Endothelial cell of umbilical vein (primary cell): ENCODE results near the gene ANKS6. TPM values are rescaled to one million over a fixed set of nuclear protein-coding genes. Genes with fewer than 3 reads are reported as not detected.

Experiments used
- BruUV-seq: library from RNA; stranded (reverse); fragments of 400-500 nt; replicated peaks from 2 replicates; lab custom pipeline; 2021; lab: Mats Ljungman, UMichigan
- CTCF ChIA-PET: fragments of 300-600, 350-600 bp; sonication (Branson Sonifier 250); formaldehyde crosslinking; loops from one replicate; lab custom pipeline; 2021; ENCODE audit warnings: antibody characterized with exemption, inconsistent platforms; lab: Charles Lee
- POLR2A ChIA-PET: fragments of 300-600, 350-600 bp; sonication (Branson Sonifier 250); formaldehyde crosslinking; loops from one replicate; lab custom pipeline; 2021; ENCODE audit warnings: antibody characterized with exemption, inconsistent platforms; lab: Charles Lee
- DNase-seq: peaks from one replicate; pipeline ENCODE4 v3.0.0-alpha.2; 2011; ENCODE audit warnings: low read depth, low spot score
- FAIRE-seq: peaks from 2 replicates; lab custom pipeline; 2011; peaks lifted over from hg19 to GRCh38; lab: Jason Lieb, UNC
- H2AFZ ChIP-seq: 2 replicates; pipeline ENCODE4 v1.6.0; 2012; ENCODE audit warnings: low read depth, low read length, control low read depth, inconsistent platforms
- H3K27ac ChIP-seq: 2 replicates; pipeline ENCODE4 v1.5.1; 2011; ENCODE audit warnings: low read depth, mild to moderate bottlenecking, control low read depth, low read length, moderate library complexity; ENCODE audit not compliant: insufficient read depth
- H3K27me3 ChIP-seq, 2 experiments: 2 replicates each; pipeline versions ENCODE4 v1.6.0 to v1.6.1; 2011; ENCODE audit warnings: low read length in 2 of 2, mixed read lengths in 1 of 2; ENCODE audit not compliant: control insufficient read depth in 2 of 2, insufficient read depth in 2 of 2
- H3K36me3 ChIP-seq, 2 experiments: 2 replicates in 1 of 2; 3 replicates in 1 of 2; pipeline ENCODE4 v1.5.1; 2011; ENCODE audit warnings: low read length in 2 of 2, mild to moderate bottlenecking in 1 of 2, moderate library complexity in 1 of 2; ENCODE audit not compliant: control insufficient read depth in 2 of 2, insufficient read depth in 2 of 2; ENCODE audit errors: extremely low read depth in 1 of 2
- H3K4me1 ChIP-seq: 3 replicates; pipeline ENCODE4 v1.5.1; 2011; ENCODE audit warnings: mild to moderate bottlenecking, low read length; ENCODE audit not compliant: control insufficient read depth, insufficient read depth; ENCODE audit errors: extremely low read depth
- H3K4me2 ChIP-seq: 2 replicates; pipeline ENCODE4 v1.6.1; 2011; ENCODE audit warnings: low read length, control low read depth, mixed read lengths; ENCODE audit not compliant: insufficient read depth
- H3K4me3 ChIP-seq, 3 experiments: fragments of 200-600 bp in 1 of 3; sonication (generic), shearing (Covaris generic) in 1 of 3; replicated peaks in 1 of 3; 2 replicates each; pipeline ENCODE4 v1.5.1; 2011 to 2016; ENCODE audit warnings: control low read depth in 3 of 3, low read length in 3 of 3, mild to moderate bottlenecking in 2 of 3, inconsistent platforms in 1 of 3, low read depth in 1 of 3, moderate library complexity in 1 of 3; ENCODE audit not compliant: insufficient read depth in 1 of 3
- H3K79me2 ChIP-seq: 2 replicates; pipeline ENCODE4 v1.6.0; 2012; ENCODE audit warnings: low read length, inconsistent platforms; ENCODE audit not compliant: control insufficient read depth, insufficient read depth
- H3K9ac ChIP-seq: replicated peaks from 2 replicates; pipeline ENCODE3; 2011; ENCODE audit warnings: low read length, control low read depth; ENCODE audit not compliant: insufficient read depth; ENCODE audit errors: extremely low read depth
- H3K9me1 ChIP-seq: replicated peaks from 3 replicates; pipeline ENCODE4 v1.6.0; 2011; ENCODE audit warnings: mild to moderate bottlenecking, low read length; ENCODE audit not compliant: control insufficient read depth, insufficient read depth; ENCODE audit errors: extremely low read depth
- H3K9me3 ChIP-seq: replicated peaks from 2 replicates; pipeline ENCODE4 v1.5.1; 2012; ENCODE audit warnings: low read length, inconsistent platforms; ENCODE audit not compliant: control insufficient read depth, insufficient read depth
- H4K20me1 ChIP-seq: replicated peaks from 2 replicates; pipeline ENCODE3; 2011; ENCODE audit warnings: mild to moderate bottlenecking, low read length; ENCODE audit not compliant: control insufficient read depth, insufficient read depth; ENCODE audit errors: extremely low read depth
- CTCF ChIP-seq, 2 donors: IDR thresholded peaks; 1 replicate in 1 of 2; 2 replicates in 1 of 2; pipeline ENCODE4 v1.5.1; 2011; ENCODE audit warnings: low read length in 2 of 2, mild to moderate bottlenecking in 2 of 2, moderate library complexity in 2 of 2, control low read depth in 1 of 2, inconsistent platforms in 1 of 2, low read depth in 1 of 2; ENCODE audit not compliant: insufficient read depth in 1 of 2; ENCODE audit errors: extremely low read depth in 1 of 2
- EZH2 ChIP-seq: IDR thresholded peaks from 2 replicates; pipeline ENCODE4 v1.6.1; 2012; ENCODE audit warnings: borderline replicate concordance, low read depth, mild to moderate bottlenecking, moderate library complexity, low read length, inconsistent platforms; ENCODE audit not compliant: severe bottlenecking
- FOS ChIP-seq: IDR thresholded peaks from 2 replicates; pipeline ENCODE4 v1.6.1; 2011; ENCODE audit warnings: mild to moderate bottlenecking, low read length, moderate library complexity, borderline replicate concordance; ENCODE audit not compliant: insufficient read depth
- GATA2 ChIP-seq: IDR thresholded peaks from 2 replicates; pipeline ENCODE4 v1.7.0; 2011; ENCODE audit warnings: low read depth, mild to moderate bottlenecking, moderate library complexity, mixed read lengths, low read length; ENCODE audit not compliant: insufficient read length, insufficient read depth
- JUN ChIP-seq: IDR thresholded peaks from 2 replicates; pipeline ENCODE4 v1.6.1; 2011; ENCODE audit warnings: borderline replicate concordance, low read depth; ENCODE audit not compliant: insufficient read length, insufficient read depth
- MAX ChIP-seq: IDR thresholded peaks from 2 replicates; pipeline ENCODE4 v1.6.1; 2011; ENCODE audit not compliant: insufficient read depth, insufficient read length
- MYC ChIP-seq: IDR thresholded peaks from one replicate; pipeline ENCODE4 v1.6.1; 2011; ENCODE audit warnings: mild to moderate bottlenecking, low read depth, low read length
- POLR2A ChIP-seq: IDR thresholded peaks from 2 replicates; pipeline ENCODE4 v1.6.1; 2012; ENCODE audit warnings: low read depth, mild to moderate bottlenecking, control low read depth, low read length
- POLR2AphosphoS5 ChIP-seq: IDR thresholded peaks from 2 replicates; pipeline ENCODE4 v1.6.1; 2012; ENCODE audit warnings: low read depth, mild to moderate bottlenecking, control low read depth, low read length, moderate library complexity; ENCODE audit not compliant: insufficient read depth
- dilution Hi-C: fragments of 300-500 bp; cut with MboI; formaldehyde crosslinking; loops from one replicate; pipeline ENCODE4 v1.15.0; 2019; ENCODE audit warnings: low sequenced_read_pairs; ENCODE audit not compliant: extremely low pct_ligation_motif_present
- intact Hi-C: fragments of 100-400 bp; cut with micrococcal nuclease; formaldehyde crosslinking; loops from one replicate; pipeline ENCODE4 v1.10.0; 2022
- polyA plus RNA-seq, 4 experiments: library from polyadenylated mRNA; depleted of rRNA in 3 of 4; stranded (reverse) in 3 of 4; unstranded in 1 of 4; fragments of >200 nt; gene quantifications; 2 replicates each; pipeline versions ENCODE4 v1.2.1 to v1.2.3, GENCODE V29; 2011 to 2012; ENCODE audit warnings: missing spikeins in 1 of 4
- total RNA-seq: library from RNA; stranded (reverse); gene quantifications from 2 replicates; pipeline ENCODE4 v1.2.3, GENCODE V29; 2021

ANKS6 gene
- total and polyA plus RNA-seq, 2 donors (not counting 3 experiments of a cell fraction or from before 2014, with no cell fraction given), result 15.5 to 18.6 TPM

GRCh38 chr9:98774746-98775145 is 21.6 kb downstream of the ANKS6 start:
- BruUV-seq, result no TSS peak
- Histone ChIP-seq H3K9ac (no peak overlapping the region), H3K9me3 (no peaks in the 10 kb centered on the region), H3K27ac (no peak overlapping the region), H2AFZ (no peak overlapping the region), H3K79me2 (no peaks in the 10 kb centered on the region), H3K4me2 (no peak overlapping the region), H3K4me1 (peaks cover 10% of the 10 kb centered on the region), H3K27me3 (no peaks in the 10 kb centered on the region), H3K9me1 (no peaks in the 10 kb centered on the region), H3K4me3 (no peak overlapping the region), H4K20me1 (no peaks in the 10 kb centered on the region), H3K36me3 (peaks cover 0 to 9% of the 10 kb centered on the region in 2 experiments)
- TF ChIP-seq JUN, result no peak
- no peak for TF ChIP-seq POLR2A
- TF ChIP-seq GATA2, result no peak
- TF ChIP-seq FOS, result no peak
- TF ChIP-seq CTCF (IDR thresholded peaks at IDR 0.05; ENCODE audit: extremely low read depth in 1 of 2, insufficient read depth in 1 of 2, low read depth in 1 of 2, low read length in 2 of 2), result peak; percentile 55 to 78
- no peak for DNase-seq
- CTCF ChIA-PET, result interaction anchor here (0.5 to 4.7 kb wide), 39 partner anchors 9 to 832 kb away, joined by 3 to 143 read pairs (median 6); partner anchors contain the start of genes GABBR2 and TBC1D2
- dilution Hi-C loops, result loop anchor here (25.0 kb wide), 1 partner anchor 487 kb away; no protein-coding TSS in a partner anchor
- no peak for FAIRE-seq
- POLR2A ChIA-PET, result no interaction called here
- intact Hi-C loops, result no loop called here

GRCh38 chr9:98773721-98774120 is 22.6 kb downstream of the ANKS6 start:
- H2AFZ ChIP-seq, result no peak overlapping the region
- no peaks in the 10 kb centered on the region for H3K79me2 ChIP-seq
- H4K20me1 ChIP-seq, result no peaks in the 10 kb centered on the region
- intact Hi-C loops (no loop called here), dilution Hi-C loops (loop anchor here (25.0 kb wide), 1 partner anchor 486 kb away; no protein-coding TSS in a partner anchor)
- H3K4me1 ChIP-seq, result peaks cover 3% of the 10 kb centered on the region
- FAIRE-seq (no peak), DNase-seq (no peak)
- H3K9ac ChIP-seq, result no peak overlapping the region
- BruUV-seq, result no TSS peak
- H3K9me1 ChIP-seq, result no peaks in the 10 kb centered on the region
- TF ChIP-seq POLR2A (no peak), JUN (no peak), FOS (no peak), CTCF (IDR thresholded peaks at IDR 0.05; ENCODE audit: extremely low read depth in 1 of 2, insufficient read depth in 1 of 2, low read depth in 1 of 2, low read length in 2 of 2) (no peak), MAX (no peak), GATA2 (no peak), MYC (no peak), EZH2 (no peak), POLR2AphosphoS5 (no peak)
- no peak overlapping the region for H3K27ac ChIP-seq
- no peak overlapping the region for H3K4me3 ChIP-seq
- ChIA-PET CTCF (interaction anchor here (1.0 to 4.7 kb wide), 5 partner anchors 30 to 518 kb away, joined by 3 to 143 read pairs (median 15); partner anchors contain the start of gene TBC1D2), POLR2A (no interaction called here)
- no peaks in the 10 kb centered on the region for H3K27me3 ChIP-seq
- no peaks in the 10 kb centered on the region for H3K9me3 ChIP-seq
- no peak overlapping the region for H3K4me2 ChIP-seq
- peaks cover 0 to 9% of the 10 kb centered on the region in 2 experiments for H3K36me3 ChIP-seq
